IMR-90 (cell line): ENCODE measurements around the gene IL10. TPM values are rescaled to one million over a fixed set of nuclear protein-coding genes. Genes with fewer than 3 reads are reported as not detected.

Source experiments
- ATAC-seq: fragments of 200-7000 bp; cut with Tn5 transposase; 2 replicates; pipeline ENCODE4 v1.9.1; 2020; ENCODE audit warnings: low read depth, mild to moderate bottlenecking, moderate library complexity
- BruUV-seq: library from RNA; stranded (reverse); fragments of 400-500 nt; replicated peaks from 2 replicates; lab custom pipeline; 2021; lab: Mats Ljungman, UMichigan
- CTCF ChIA-PET: fragments of 300-600 bp; formaldehyde crosslinking; extraction: SDS; loops from one replicate; lab custom pipeline; 2021; ENCODE audit warnings: antibody characterized with exemption; lab: Yijun Ruan, JAX
- POLR2A ChIA-PET: fragments of 300-600 bp; sonication (Branson Sonifier 250); formaldehyde crosslinking; loops from one replicate; lab custom pipeline; 2022; ENCODE audit warnings: antibody characterized with exemption; ENCODE audit not compliant: unreplicated experiment; lab: Charles Lee
- DNase-seq: peaks from one replicate; pipeline ENCODE4 v3.0.0; 2013
- H2AFZ ChIP-seq: replicated peaks from 2 replicates; pipeline ENCODE3; 2013; ENCODE audit warnings: low read length, mild to moderate bottlenecking; ENCODE audit not compliant: poor library complexity
- H2AK5ac ChIP-seq: 2 replicates; pipeline ENCODE4 v1.6.1; 2013; ENCODE audit warnings: low read depth, low read length, inconsistent platforms
- H2AK9ac ChIP-seq: replicated peaks from 2 replicates; pipeline ENCODE3; 2013; ENCODE audit warnings: mild to moderate bottlenecking, low read depth, low read length, moderate library complexity; ENCODE audit not compliant: poor library complexity
- H2BK120ac ChIP-seq: 2 replicates; pipeline ENCODE4 v1.6.1; 2013; ENCODE audit warnings: low read depth, low read length, inconsistent platforms
- H2BK15ac ChIP-seq: 3 replicates; pipeline ENCODE4 v1.6.1; 2013; ENCODE audit warnings: low read depth, low read length, inconsistent platforms
- H2BK20ac ChIP-seq: 2 replicates; pipeline ENCODE4 v1.6.1; 2013; ENCODE audit warnings: low read depth, mild to moderate bottlenecking, inconsistent platforms, low read length, moderate library complexity
- H2BK5ac ChIP-seq: 2 replicates; pipeline ENCODE4 v1.6.1; 2013; ENCODE audit warnings: mild to moderate bottlenecking, low read depth, low read length, inconsistent platforms; ENCODE audit not compliant: poor library complexity, severe bottlenecking
- H3K14ac ChIP-seq: replicated peaks from 2 replicates; pipeline ENCODE4 v1.6.1; 2013; ENCODE audit warnings: low read depth, low read length, inconsistent platforms
- H3K18ac ChIP-seq: 2 replicates; pipeline ENCODE4 v1.6.1; 2013; ENCODE audit warnings: low read depth, low read length, control low read depth
- H3K23ac ChIP-seq: 2 replicates; pipeline ENCODE4 v1.6.1; 2013; ENCODE audit warnings: low read depth, low read length, inconsistent platforms
- H3K27ac ChIP-seq: 2 replicates; pipeline ENCODE4 v1.5.1; 2013; ENCODE audit warnings: mild to moderate bottlenecking, control low read depth, low read length; ENCODE audit not compliant: insufficient read depth
- H3K27me3 ChIP-seq: 2 replicates; pipeline ENCODE4 v1.6.1; 2013; ENCODE audit warnings: low read length; ENCODE audit not compliant: control insufficient read depth, insufficient read depth
- H3K36me3 ChIP-seq: 2 replicates; pipeline ENCODE4 v1.6.1; 2013; ENCODE audit warnings: low read length, mixed read lengths; ENCODE audit not compliant: control insufficient read depth, insufficient read depth
- H3K4ac ChIP-seq: 2 replicates; pipeline ENCODE4 v1.6.1; 2013; ENCODE audit warnings: low read depth, low read length, inconsistent platforms
- H3K4me1 ChIP-seq: 2 replicates; pipeline ENCODE4 v1.6.1; 2013; ENCODE audit warnings: low read length, mixed read lengths; ENCODE audit not compliant: control insufficient read depth, insufficient read depth
- H3K4me2 ChIP-seq: 2 replicates; pipeline ENCODE4 v1.6.1; 2013; ENCODE audit warnings: low read depth, mild to moderate bottlenecking, control low read depth, low read length, moderate library complexity
- H3K4me3 ChIP-seq: 2 replicates; pipeline ENCODE4 v1.5.1; 2013; ENCODE audit warnings: low read depth, mild to moderate bottlenecking, control low read depth, low read length, moderate library complexity; ENCODE audit not compliant: insufficient read depth
- H3K56ac ChIP-seq: 2 replicates; pipeline ENCODE4 v1.6.1; 2013; ENCODE audit warnings: low read length, inconsistent platforms; ENCODE audit not compliant: insufficient read depth; ENCODE audit errors: extremely low read depth
- H3K79me1 ChIP-seq, 2 experiments: 2 replicates each; pipeline ENCODE4 v1.6.1; 2013; ENCODE audit warnings: low read length in 2 of 2, inconsistent platforms in 1 of 2, low read depth in 1 of 2
- H3K9ac ChIP-seq: 2 replicates; pipeline ENCODE4 v1.6.1; 2013; ENCODE audit warnings: low read depth, low read length, control low read depth
- H3K9me1 ChIP-seq: 2 replicates; pipeline ENCODE4 v1.6.1; 2013; ENCODE audit warnings: low read length, inconsistent platforms; ENCODE audit not compliant: insufficient read depth
- H3K9me3 ChIP-seq: 2 replicates; pipeline ENCODE4 v1.6.1; 2013; ENCODE audit warnings: low read length; ENCODE audit not compliant: control insufficient read depth, insufficient read depth
- H4K20me1 ChIP-seq: 2 replicates; pipeline ENCODE4 v1.6.1; 2013; ENCODE audit warnings: low read length, inconsistent platforms; ENCODE audit not compliant: insufficient read depth
- H4K5ac ChIP-seq: 2 replicates; pipeline ENCODE4 v1.6.1; 2013; ENCODE audit warnings: mild to moderate bottlenecking, low read depth, low read length, control low read depth
- H4K8ac ChIP-seq, 2 experiments: 2 replicates each; pipeline ENCODE4 v1.6.1; 2013; ENCODE audit warnings: low read depth in 2 of 2, low read length in 2 of 2, control low read depth in 1 of 2, inconsistent platforms in 1 of 2
- H4K91ac ChIP-seq: 2 replicates; pipeline ENCODE4 v1.6.1; 2013; ENCODE audit warnings: low read depth, low read length, inconsistent platforms; ENCODE audit not compliant: insufficient read depth
- BHLHE40 ChIP-seq: fragments of 150-350 bp; IDR thresholded peaks from 2 replicates; pipeline ENCODE4 v1.6.1; 2016; ENCODE audit warnings: mild to moderate bottlenecking, low read depth, low read length
- FOS ChIP-seq: fragments of 150-350 bp; IDR thresholded peaks from 2 replicates; pipeline ENCODE4 v1.6.1; 2016; ENCODE audit warnings: low read depth, low read length
- MAFK ChIP-seq: IDR thresholded peaks from 2 replicates; pipeline ENCODE4 v1.6.1; 2012; ENCODE audit warnings: low read depth, low read length, improper control_type of control experiment
- POLR2A ChIP-seq: IDR thresholded peaks from 2 replicates; pipeline ENCODE4 v1.6.1; 2012; ENCODE audit warnings: mild to moderate bottlenecking, low read depth, low read length
- RFX5 ChIP-seq: IDR thresholded peaks from 2 replicates; pipeline ENCODE4 v1.8.0; 2012; ENCODE audit warnings: low read depth, mild to moderate bottlenecking, low read length, moderate library complexity
- WGBS, 2 experiments: methylation state at CpG; one replicate each; pipeline versions ENCODE4 v1.1.5 to v1.1.7; 2013; ENCODE audit warnings: missing lambda C conversion rate in 2 of 2; ENCODE audit not compliant: insufficient read length in 1 of 2; ENCODE audit errors: extremely low coverage in 2 of 2; 5-methylcytosine and 5-hydroxymethylcytosine counted together
- dilution Hi-C: fragments of 300-500 bp; cut with HindIII; formaldehyde crosslinking; loops from one replicate; pipeline ENCODE4 v1.14.3; 2018; ENCODE audit warnings: low sequenced_read_pairs; ENCODE audit not compliant: unreplicated experiment
- in situ Hi-C: fragments of 300-500 bp; cut with MboI; formaldehyde crosslinking; loops from 3 replicates; pipeline ENCODE4 v1.14.3; 2019; ENCODE audit warnings: low sequenced_read_pairs, inconsistent platforms, mixed read lengths
- intact Hi-C: fragments of 100-400 bp; cut with micrococcal nuclease; formaldehyde crosslinking; loops from 2 replicates; pipeline ENCODE4 v1.10.0; 2022
- polyA plus RNA-seq, 3 experiments: library from polyadenylated mRNA; depleted of rRNA; stranded (reverse); fragments of >200 nt; gene quantifications; 2 replicates each; pipeline ENCODE4 v1.2.3, GENCODE V29; 2012; ENCODE audit warnings: low replicate concordance in 1 of 3
- total RNA-seq: library from RNA; depleted of rRNA; stranded (reverse); fragments of >200 nt; gene quantifications from 2 replicates; pipeline ENCODE4 v1.2.3, GENCODE V29; 2012

IL10 gene
- total and polyA plus RNA-seq, 2 of the 4 experiments (the other 2 are of a cell fraction) = not detected

DNA sequence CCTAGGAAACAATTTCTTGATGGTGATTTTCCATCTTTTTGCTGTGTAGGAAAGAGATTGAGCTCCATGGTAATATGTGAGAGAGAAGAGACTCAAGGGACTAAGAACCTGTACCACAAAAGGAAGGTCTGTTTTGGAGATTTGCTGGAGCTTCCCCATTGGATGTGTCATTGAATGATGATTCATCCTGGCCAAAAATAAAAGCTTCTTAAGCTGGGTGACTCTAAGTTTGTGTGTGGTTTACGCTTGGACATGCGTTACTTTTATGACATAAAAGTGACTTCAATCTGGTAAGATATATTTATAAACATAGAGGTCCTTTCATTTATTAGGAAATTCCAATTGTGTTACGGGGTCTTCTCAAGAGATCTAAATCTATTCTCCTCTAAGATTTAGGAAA is 19.2 kb downstream of the IL10 start:
- Histone ChIP-seq H2AK5ac (no peak overlapping the region), H2BK5ac (no peak overlapping the region), H3K4me2 (no peak overlapping the region), H4K20me1 (no peaks in the 10 kb centered on the region), H3K56ac (no peak overlapping the region), H4K8ac (peak overlapping the region in 1 of 2 experiments; percentile 2; a peak in 1 of 4 replicates), H3K36me3 (no peaks in the 10 kb centered on the region), H3K27me3 (no peaks in the 10 kb centered on the region), H3K27ac (no peak overlapping the region), H3K18ac (no peak overlapping the region), H2BK15ac (no peak overlapping the region), H3K4me3 (no peak overlapping the region), H3K4ac (peak overlapping the region; percentile 11; the same call in 1 of the 2 replicates), H3K14ac (no peak overlapping the region), H3K4me1 (peaks cover 1% of the 10 kb centered on the region; the same call in 1 of the 2 replicates), H2AFZ (no peak overlapping the region), H4K91ac (no peak overlapping the region), H3K79me1 (no peaks in the 10 kb centered on the region), H4K5ac (no peak overlapping the region), H2BK20ac (no peak overlapping the region), H2AK9ac (no peak overlapping the region), H3K9me1 (peaks cover 14% of the 10 kb centered on the region), H3K9ac (no peak overlapping the region), H3K23ac (no peak overlapping the region), H3K9me3 (no peaks in the 10 kb centered on the region; the same call in 1 of the 2 replicates), H2BK120ac (no peak overlapping the region)
- DNase-seq = peak; percentile 84
- CTCF ChIA-PET = interaction anchor here (1.3 kb wide), 1 partner anchor 9 kb away, joined by 5 read pairs; no protein-coding TSS in a partner anchor
- dilution Hi-C loops (no loop called here), in situ Hi-C loops (no loop called here), intact Hi-C loops (loop anchor here (10.0 kb wide), 1 partner anchor 322 kb away; no protein-coding TSS in a partner anchor)
- peak; percentile 57 for ATAC-seq
- no CpG with 5 or more reads among the region's 3 CpGs for WGBS, 2 experiments
- no TSS peak for BruUV-seq
- TF ChIP-seq MAFK (no peak), BHLHE40 (no peak), RFX5 (no peak), FOS (peak; percentile 53), POLR2A (no peak)
- POLR2A ChIA-PET = interaction anchor here (0.5 kb wide), 1 partner anchor 114 kb away, joined by 9 read pairs; no protein-coding TSS in a partner anchor
